ENCODE results near the gene UBL7.
"Not testable (repeated sequence)": the region's sequence is repeated elsewhere in the genome, so short reads cannot be mapped to it uniquely, and the experiment has no call there.

Gene UBL7

GRCh38 chr15:74466570-74466969 is 5.6 kb upstream of the UBL7 start:
- intact Hi-C loops (cut with DNase I), result no loop called here
- DNase-seq, result no peak

- intact Hi-C loops (cut with DNase I), result loop anchor here (5.0 kb wide), 2 partner anchors 77 to 152 kb away; partner anchors contain the start of genes ARID3B and CLK3
- no peak for DNase-seq
Measured at GRCh38 chr15:74464897-74465296, 3.9 kb upstream of the UBL7 start.

GRCh38 chr15:74464216-74464615 is 3.3 kb upstream of the UBL7 start:
- DNase-seq, result no peak
- intact Hi-C loops (cut with DNase I), result loop anchor here (5.0 kb wide), 2 partner anchors 78 to 153 kb away; partner anchors contain the start of genes ARID3B and CLK3

- intact Hi-C loops (cut with DNase I), result loop anchor here (5.0 kb wide), 2 partner anchors 79 to 154 kb away; partner anchors contain the start of genes ARID3B and CLK3
- DNase-seq, result no peak
Measured at GRCh38 chr15:74463634-74464033, 2.7 kb upstream of the UBL7 start.

- DNase-seq, result no peak
- intact Hi-C loops (cut with DNase I), result loop anchor here (5.0 kb wide), 2 partner anchors 80 to 155 kb away; partner anchors contain the start of genes ARID3B and CLK3
Measured at GRCh38 chr15:74461847-74462511, 1.0 kb upstream of the UBL7 start.

GRCh38 chr15:74460298-74460697 is 662 bp downstream of the UBL7 start:
- intact Hi-C loops (cut with DNase I), result loop anchor here (5.0 kb wide), 2 partner anchors 82 to 157 kb away; partner anchors contain the start of genes ARID3B and CLK3
- DNase-seq, result no peak

GRCh38 chr15:74459798-74460197 is 1.2 kb downstream of the UBL7 start:
- intact Hi-C loops (cut with DNase I), result loop anchor here (5.0 kb wide), 2 partner anchors 83 to 158 kb away; partner anchors contain the start of genes ARID3B and CLK3
- DNase-seq, result not testable (repeated sequence)

- intact Hi-C loops (cut with DNase I), result no loop called here
- DNase-seq, result no peak
Measured at GRCh38 chr15:74458473-74458872, 2.5 kb downstream of the UBL7 start.

GRCh38 chr15:74457036-74457435 is 3.9 kb downstream of the UBL7 start:
- intact Hi-C loops (cut with DNase I); DNase-seq: not testable (repeated sequence)

- intact Hi-C loops (cut with DNase I), result no loop called here
Measured at GRCh38 chr15:74454764-74455500, 6.0 kb downstream of the UBL7 start.

GRCh38 chr15:74453925-74454763 is 6.8 kb downstream of the UBL7 start:
- DNase-seq, result peak in 1 of 42 donors; percentile 3
- intact Hi-C loops (cut with DNase I), result no loop called here

More at GRCh38 chr15:74454764-74455500, 6.0 kb downstream of the UBL7 start:
- DNase-seq, result no peak

GRCh38 chr15:74451861-74452835 is 8.8 kb downstream of the UBL7 start:
- intact Hi-C loops (cut with DNase I), result no loop called here
- DNase-seq, result peak in 2 of 42 donors; percentile 11 to 13

- DNase-seq, result peak in 1 of 42 donors; percentile 10
- intact Hi-C loops (cut with DNase I), result no loop called here
Measured at GRCh38 chr15:74451322-74451721, 9.6 kb downstream of the UBL7 start.

- peak in 1 of 42 donors; percentile 7 for DNase-seq
- intact Hi-C loops (cut with DNase I), result no loop called here
Measured at GRCh38 chr15:74449643-74450205, 11.2 kb downstream of the UBL7 start.

GRCh38 chr15:74449095-74449494 is 11.9 kb downstream of the UBL7 start:
- intact Hi-C loops (cut with DNase I), result no loop called here
- peak in 1 of 42 donors; percentile 4 for DNase-seq

GRCh38 chr15:74445816-74446763 is 14.9 kb downstream of the UBL7 start:
- intact Hi-C loops (cut with DNase I), result no loop called here
- no peak for DNase-seq

Data from head of caudate nucleus (tissue), 42 donors.